ENCODE data around the gene PLCD4. TPM values are rescaled to one million over a fixed set of nuclear protein-coding genes. Genes with fewer than 3 reads are reported as not detected.
A peak's percentile ranks its signal among the peaks of the same experiment; 100 is the strongest.

PLCD4 gene
- total RNA-seq, 4 donors from 2014 or later: 21.6 to 60.9 (median 43.7) TPM

- intact Hi-C loops (cut with DNase I; ENCODE audit: low total_unique reads): loop anchor here (2.0 to 5.0 kb wide), 2 partner anchors 35 to 52 kb away; partner anchors contain the start of genes BCS1L and ZNF142
- DNase-seq: peak; percentile 85 to 92
- H3K27ac ChIP-seq: peak overlapping the region; percentile 87 to 89 (median 88)
Observed at GRCh38 chr2:218605432-218605831, 2.3 kb upstream of the PLCD4 start.

GRCh38 chr2:218615868-218616315, 8.2 kb downstream of the PLCD4 start:
- Histone ChIP-seq H3K27ac (peak overlapping the region; percentile 19 to 88 (median 76)), H3K36me3 (peaks cover 0 to 19% of the 10 kb centered on the region in 2 donors), H3K4me1 (peaks cover 16 to 31% of the 10 kb centered on the region in 2 donors), H3K9me3 (no peaks in the 10 kb centered on the region), H3K27me3 (no peaks in the 10 kb centered on the region), H3K4me3 (no peak overlapping the region)
- intact Hi-C loops (cut with DNase I; ENCODE audit: low total_unique reads): no loop called here
- DNase-seq (no peak), ATAC-seq (peak in 1 of 2 donors; percentile 25)
- TF ChIP-seq CTCF (IDR thresholded peaks at IDR 0.05 in 4 of 5, conservative IDR thresholded peaks at IDR 0.05 in 1 of 5) (no peak), POLR2A (IDR thresholded peaks at IDR 0.05) (no peak)
- in situ Hi-C loops (cut with MboI; ENCODE audit: low sequenced_read_pairs in 4 of 4): no loop called here

More at GRCh38 chr2:218605432-218605831, 2.3 kb upstream of the PLCD4 start:
- Histone ChIP-seq H3K9me3 (no peaks in the 10 kb centered on the region), H3K27me3 (no peaks in the 10 kb centered on the region), H3K4me1 (peaks cover 40 to 42% of the 10 kb centered on the region in 2 donors), H3K36me3 (no peaks in the 10 kb centered on the region), H3K4me3 (no peak overlapping the region)
- in situ Hi-C loops (cut with MboI; ENCODE audit: low sequenced_read_pairs in 4 of 4): no loop called here
- peak; percentile 89 to 92 for ATAC-seq
- TF ChIP-seq POLR2A (IDR thresholded peaks at IDR 0.05) (no peak), CTCF (IDR thresholded peaks at IDR 0.05 in 4 of 5, conservative IDR thresholded peaks at IDR 0.05 in 1 of 5) (no peak)

GRCh38 chr2:218618102-218618860, 10.6 kb downstream of the PLCD4 start:
- TF ChIP-seq CTCF (IDR thresholded peaks at IDR 0.05 in 4 of 5, conservative IDR thresholded peaks at IDR 0.05 in 1 of 5): no peak
- TF ChIP-seq POLR2A (IDR thresholded peaks at IDR 0.05): no peak
- H3K36me3 ChIP-seq: peaks cover 0 to 36% of the 10 kb centered on the region in 2 donors
- peak overlapping the region; percentile 19 to 57 (median 38) for H3K27ac ChIP-seq
- H3K4me3 ChIP-seq: no peak overlapping the region
- intact Hi-C loops (cut with DNase I; ENCODE audit: low total_unique reads) (no loop called here), in situ Hi-C loops (cut with MboI; ENCODE audit: low sequenced_read_pairs in 4 of 4) (no loop called here)
- DNase-seq: peak in 1 of 2 donors; percentile 39
- H3K4me1 ChIP-seq: peaks cover 12 to 14% of the 10 kb centered on the region in 2 donors
- peak; percentile 18 to 37 for ATAC-seq
- no peaks in the 10 kb centered on the region for H3K27me3 ChIP-seq
- H3K9me3 ChIP-seq: no peaks in the 10 kb centered on the region

- H3K27me3 ChIP-seq: no peaks in the 10 kb centered on the region
- no peak overlapping the region for H3K4me3 ChIP-seq
- TF ChIP-seq POLR2A (IDR thresholded peaks at IDR 0.05): no peak
- no peak for TF ChIP-seq CTCF (IDR thresholded peaks at IDR 0.05 in 4 of 5, conservative IDR thresholded peaks at IDR 0.05 in 1 of 5)
- H3K36me3 ChIP-seq: peaks cover 0 to 58% of the 10 kb centered on the region in 2 donors
- in situ Hi-C loops (cut with MboI; ENCODE audit: low sequenced_read_pairs in 4 of 4) (no loop called here), intact Hi-C loops (cut with DNase I; ENCODE audit: low total_unique reads) (no loop called here)
- H3K27ac ChIP-seq: peak overlapping the region; percentile 49 to 72 (median 60)
- H3K9me3 ChIP-seq: no peaks in the 10 kb centered on the region
- peaks cover 5 to 7% of the 10 kb centered on the region in 2 donors for H3K4me1 ChIP-seq
- DNase-seq: peak; percentile 22 to 71
- peak; percentile 65 to 67 for ATAC-seq
Observed at GRCh38 chr2:218621007-218621406, 13.3 kb downstream of the PLCD4 start.

Measured in gastrocnemius medialis (tissue), 4 donors.